Measurements from ENCODE around the gene SPTBN4. TPM values are rescaled to one million over a fixed set of nuclear protein-coding genes. Genes with fewer than 3 reads are reported as not detected.
A peak's percentile ranks its signal among the peaks of the same experiment; 100 is the strongest.

SPTBN4 gene
- total and polyA plus RNA-seq, 2 experiments from 2014 or later: 0.67 to 1.3 TPM

GRCh38 chr19:40603071-40603388, 136.2 kb downstream of the SPTBN4 start:
- 21% methylated on average over 2 of the region's 2 CpGs for WGBS (ENCODE audit: low lambda C conversion rate, missing lambda C conversion rate)
- no peak overlapping the region for H3K4me3 ChIP-seq

GRCh38 chr19:40603389-40604170, 136.8 kb downstream of the SPTBN4 start:
- Histone ChIP-seq H3K4me3 (no peak overlapping the region), H3K9me3 (ENCODE audit: low read depth) (no peaks in the 10 kb centered on the region), H3K36me3 (replicated peaks; ENCODE audit: insufficient read depth, low read depth) (no peaks in the 10 kb centered on the region), H3K9me2 (replicated peaks; ENCODE audit: insufficient read depth) (no peaks in the 10 kb centered on the region), H3K27ac (peak overlapping the region; percentile 86), H3K79me2 (no peaks in the 10 kb centered on the region), H3K4me1 (ENCODE audit: insufficient read depth) (peaks cover 47% of the 10 kb centered on the region), H3K27me3 (peaks cover 22% of the 10 kb centered on the region), H4K20me1 (ENCODE audit: insufficient read depth, poor library complexity, severe bottlenecking) (no peaks in the 10 kb centered on the region), H3K4me2 (peak overlapping the region; percentile 94), H2AFZ (no peak overlapping the region)
- DNase-seq (ENCODE audit: low spot score): peak; percentile 99
- TF ChIP-seq EZH2phosphoT487 (IDR thresholded peaks at IDR 0.05; ENCODE audit: low read depth, severe bottlenecking, unreplicated experiment) (no peak), EZH2 (IDR thresholded peaks at IDR 0.05; ENCODE audit: borderline replicate concordance) (no peak), CTCF (IDR thresholded peaks at IDR 0.05; ENCODE audit: poor library complexity) (no peak)
- WGBS (ENCODE audit: low lambda C conversion rate, missing lambda C conversion rate): 1% methylated on average over 36 of the region's 43 CpGs

More at GRCh38 chr19:40603071-40603388, 136.2 kb downstream of the SPTBN4 start:
- Histone ChIP-seq H3K27me3 (peaks cover 22% of the 10 kb centered on the region), H3K9me2 (replicated peaks; ENCODE audit: insufficient read depth) (no peaks in the 10 kb centered on the region), H2AFZ (no peak overlapping the region), H3K4me2 (peak overlapping the region; percentile 94), H3K27ac (peak overlapping the region; percentile 86), H3K4me1 (ENCODE audit: insufficient read depth) (peaks cover 47% of the 10 kb centered on the region), H3K36me3 (replicated peaks; ENCODE audit: insufficient read depth, low read depth) (no peaks in the 10 kb centered on the region), H3K79me2 (no peaks in the 10 kb centered on the region), H3K9me3 (ENCODE audit: low read depth) (no peaks in the 10 kb centered on the region), H4K20me1 (ENCODE audit: insufficient read depth, poor library complexity, severe bottlenecking) (no peaks in the 10 kb centered on the region)
- DNase-seq (ENCODE audit: low spot score): no peak
- TF ChIP-seq EZH2 (IDR thresholded peaks at IDR 0.05; ENCODE audit: borderline replicate concordance): no peak
- TF ChIP-seq CTCF (IDR thresholded peaks at IDR 0.05; ENCODE audit: poor library complexity): no peak
- TF ChIP-seq EZH2phosphoT487 (IDR thresholded peaks at IDR 0.05; ENCODE audit: low read depth, severe bottlenecking, unreplicated experiment): no peak

GRCh38 chr19:40604171-40604646, 137.4 kb downstream of the SPTBN4 start:
- peak overlapping the region; percentile 94 for H3K4me2 ChIP-seq
- H3K27ac ChIP-seq: peak overlapping the region; percentile 76
- H3K9me2 ChIP-seq (replicated peaks; ENCODE audit: insufficient read depth): no peaks in the 10 kb centered on the region
- no peak overlapping the region for H3K4me3 ChIP-seq
- TF ChIP-seq EZH2 (IDR thresholded peaks at IDR 0.05; ENCODE audit: borderline replicate concordance): no peak
- no peak for TF ChIP-seq CTCF (IDR thresholded peaks at IDR 0.05; ENCODE audit: poor library complexity)
- no peak for TF ChIP-seq EZH2phosphoT487 (IDR thresholded peaks at IDR 0.05; ENCODE audit: low read depth, severe bottlenecking, unreplicated experiment)
- no peaks in the 10 kb centered on the region for H4K20me1 ChIP-seq (ENCODE audit: insufficient read depth, poor library complexity, severe bottlenecking)
- H3K9me3 ChIP-seq (ENCODE audit: low read depth): no peaks in the 10 kb centered on the region
- no peak for DNase-seq (ENCODE audit: low spot score)
- H3K4me1 ChIP-seq (ENCODE audit: insufficient read depth): peaks cover 47% of the 10 kb centered on the region
- 9% methylated on average over 18 of the region's 18 CpGs for WGBS (ENCODE audit: low lambda C conversion rate, missing lambda C conversion rate)
- no peaks in the 10 kb centered on the region for H3K36me3 ChIP-seq (replicated peaks; ENCODE audit: insufficient read depth, low read depth)
- H3K79me2 ChIP-seq: no peaks in the 10 kb centered on the region
- no peak overlapping the region for H2AFZ ChIP-seq
- peaks cover 18% of the 10 kb centered on the region for H3K27me3 ChIP-seq
